Gastrocnemius medialis (tissue), 4 donors: ENCODE measurements around the gene TMC8. TPM values are rescaled to one million over a fixed set of nuclear protein-coding genes. Genes with fewer than 3 reads are reported as not detected.

Experiments
- ATAC-seq, 2 donors: fragments of 150-250 bp; one replicate each; pipeline ENCODE4 v1.9.1; 2016
- DNase-seq, 2 donors: peaks; one replicate each; pipeline ENCODE4 v3.0.0-alpha.2; 2019
- H3K27ac ChIP-seq, 4 donors: fragments of 200-600 bp; sonication (generic); 1 replicate in 1 of 4; 2 replicates in 3 of 4; pipeline ENCODE4 v1.5.1; 2016 to 2018; ENCODE audit warnings: mild to moderate bottlenecking in 2 of 4, moderate library complexity in 1 of 4
- H3K27me3 ChIP-seq, 3 donors: fragments of 200-600 bp; sonication (generic) in 2 of 3; 1 replicate in 1 of 3; 2 replicates in 2 of 3; pipeline versions ENCODE4 v1.5.1 to v1.6.0; 2016 to 2019; ENCODE audit warnings: mild to moderate bottlenecking in 1 of 3, moderate library complexity in 1 of 3
- H3K36me3 ChIP-seq, 2 donors: fragments of 200-600 bp; sonication (generic) in 1 of 2; one replicate each; pipeline ENCODE4 v1.5.1; 2017 to 2018
- H3K4me1 ChIP-seq, 2 donors: fragments of 200-600 bp; sonication (generic) in 1 of 2; one replicate each; pipeline ENCODE4 v1.5.1; 2016 to 2017; ENCODE audit warnings: mild to moderate bottlenecking in 2 of 2
- H3K4me3 ChIP-seq, 4 donors: fragments of 200-600 bp; sonication (generic) in 3 of 4; 1 replicate in 1 of 4; 2 replicates in 3 of 4; pipeline ENCODE4 v1.5.1; 2016 to 2019; ENCODE audit warnings: mild to moderate bottlenecking in 2 of 4
- H3K9me3 ChIP-seq, 3 donors: fragments of 200-600 bp; sonication (generic) in 2 of 3; 1 replicate in 1 of 3; 2 replicates in 2 of 3; pipeline ENCODE4 v1.5.1; 2016 to 2019
- POLR2A ChIP-seq, 2 donors: fragments of 450-650 bp; IDR thresholded peaks; one replicate each; pipeline ENCODE4 v1.6.1; 2017; ENCODE audit warnings: antibody characterized with exemption in 2 of 2, mild to moderate bottlenecking in 2 of 2, moderate library complexity in 2 of 2
- in situ Hi-C, 4 donors: fragments of 200-750 bp; cut with MboI; loops; one replicate each; pipeline versions ENCODE4 v1.15.0 to v1.8.0; 2017; ENCODE audit warnings: low sequenced_read_pairs in 4 of 4
- intact Hi-C: fragments of 100-400 bp; cut with DNase I; formaldehyde crosslinking; loops from one replicate; pipeline ENCODE4 v1.15.1; 2023; ENCODE audit warnings: low total_unique reads
- total RNA-seq, 4 donors: library from RNA; depleted of rRNA; stranded (reverse); fragments of >200 nt; gene quantifications; one replicate each; pipeline versions ENCODE4 v1.1.0 to v1.2.3, GENCODE V29; 2016
- TF ChIP-seq, protein P1 (sequence below), 5 experiments: fragments of 450-650 bp in 3 of 5; fragments of 200-600 bp in 2 of 5; sonication (generic) in 2 of 5; IDR thresholded peaks in 4 of 5; conservative IDR thresholded peaks in 1 of 5; 1 replicate in 4 of 5; 2 replicates in 1 of 5; pipeline ENCODE4 v1.5.1; 2016 to 2019; ENCODE audit warnings: antibody characterized with exemption in 5 of 5, mild to moderate bottlenecking in 3 of 5, moderate library complexity in 3 of 5

Gene TMC8
- total RNA-seq, 4 donors from 2014 or later = 0.18 to 1.6 (median 0.65) TPM; not detected in 1

DNA sequence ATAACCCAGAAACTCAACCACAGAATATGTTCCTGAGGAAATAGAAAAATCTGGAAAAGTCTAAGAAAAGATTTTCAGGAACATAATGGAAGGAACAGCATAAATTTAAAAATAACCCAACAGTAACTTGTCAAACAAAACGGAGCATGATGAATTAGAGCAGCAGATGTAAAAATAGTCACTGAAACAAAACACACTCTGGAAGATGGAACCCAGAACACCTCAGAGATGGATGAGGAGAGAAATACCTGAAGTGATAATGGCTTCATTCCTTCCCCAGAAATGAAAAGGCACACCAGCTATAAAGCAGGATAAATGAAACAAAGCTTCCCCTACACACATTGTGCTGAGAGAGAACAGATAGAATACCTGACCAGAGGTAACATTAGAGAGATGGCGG, 49.9 kb downstream of the TMC8 start:
- Histone ChIP-seq H3K27me3 (no peaks in the 10 kb centered on the region), H3K4me3 (no peak overlapping the region), H3K4me1 (peaks cover 20 to 36% of the 10 kb centered on the region in 2 donors), H3K9me3 (no peaks in the 10 kb centered on the region), H3K36me3 (no peaks in the 10 kb centered on the region), H3K27ac (peak overlapping the region in 1 of 4 donors; percentile 53)
- in situ Hi-C loops = loop anchor here in 1 of 4 donors (10.0 kb wide), 1 partner anchor 66 kb away; no protein-coding TSS in a partner anchor
- intact Hi-C loops = no loop called here
- no peak for ATAC-seq
- no peak for TF ChIP-seq POLR2A (IDR thresholded peaks at IDR 0.05)
- TF ChIP-seq, protein P1, sequence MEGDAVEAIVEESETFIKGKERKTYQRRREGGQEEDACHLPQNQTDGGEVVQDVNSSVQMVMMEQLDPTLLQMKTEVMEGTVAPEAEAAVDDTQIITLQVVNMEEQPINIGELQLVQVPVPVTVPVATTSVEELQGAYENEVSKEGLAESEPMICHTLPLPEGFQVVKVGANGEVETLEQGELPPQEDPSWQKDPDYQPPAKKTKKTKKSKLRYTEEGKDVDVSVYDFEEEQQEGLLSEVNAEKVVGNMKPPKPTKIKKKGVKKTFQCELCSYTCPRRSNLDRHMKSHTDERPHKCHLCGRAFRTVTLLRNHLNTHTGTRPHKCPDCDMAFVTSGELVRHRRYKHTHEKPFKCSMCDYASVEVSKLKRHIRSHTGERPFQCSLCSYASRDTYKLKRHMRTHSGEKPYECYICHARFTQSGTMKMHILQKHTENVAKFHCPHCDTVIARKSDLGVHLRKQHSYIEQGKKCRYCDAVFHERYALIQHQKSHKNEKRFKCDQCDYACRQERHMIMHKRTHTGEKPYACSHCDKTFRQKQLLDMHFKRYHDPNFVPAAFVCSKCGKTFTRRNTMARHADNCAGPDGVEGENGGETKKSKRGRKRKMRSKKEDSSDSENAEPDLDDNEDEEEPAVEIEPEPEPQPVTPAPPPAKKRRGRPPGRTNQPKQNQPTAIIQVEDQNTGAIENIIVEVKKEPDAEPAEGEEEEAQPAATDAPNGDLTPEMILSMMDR (IDR thresholded peaks at IDR 0.05 in 4 of 5, conservative IDR thresholded peaks at IDR 0.05 in 1 of 5) = no peak
- DNase-seq = no peak

DNA sequence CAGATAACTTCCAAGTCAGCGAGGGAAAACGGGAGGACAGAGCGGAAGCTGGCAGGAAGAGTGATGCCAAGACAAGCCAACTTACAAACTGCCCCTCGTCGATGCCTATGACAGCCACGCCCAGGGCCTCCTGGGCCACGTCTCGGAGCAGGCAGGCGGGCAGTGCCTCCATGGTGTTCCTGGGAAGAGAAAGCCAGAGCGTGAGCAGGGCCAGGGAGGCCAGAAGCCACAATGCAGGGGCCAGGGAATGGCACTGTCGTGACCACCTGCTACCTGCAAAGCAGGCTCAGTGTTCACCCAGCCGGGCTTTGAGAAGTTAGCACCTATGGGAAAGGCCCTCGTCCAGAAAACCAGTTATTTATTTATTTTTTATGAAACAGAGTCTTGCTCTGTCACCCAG, 51.9 kb downstream of the TMC8 start:
- intact Hi-C loops (no loop called here), in situ Hi-C loops (loop anchor here in 1 of 4 donors (10.0 kb wide), 1 partner anchor 68 kb away; no protein-coding TSS in a partner anchor)
- H3K9me3 ChIP-seq = no peaks in the 10 kb centered on the region
- TF ChIP-seq POLR2A (IDR thresholded peaks at IDR 0.05) = no peak
- TF ChIP-seq, protein P1 (IDR thresholded peaks at IDR 0.05 in 4 of 5, conservative IDR thresholded peaks at IDR 0.05 in 1 of 5) = no peak
- no peak for DNase-seq
- peaks cover 13 to 20% of the 10 kb centered on the region in 2 donors for H3K4me1 ChIP-seq
- no peak overlapping the region for H3K27ac ChIP-seq
- no peak overlapping the region for H3K4me3 ChIP-seq
- no peaks in the 10 kb centered on the region for H3K36me3 ChIP-seq
- ATAC-seq = no peak
- no peaks in the 10 kb centered on the region for H3K27me3 ChIP-seq

- DNase-seq = no peak
- in situ Hi-C loops = loop anchor here in 1 of 4 donors (10.0 kb wide), 1 partner anchor 69 kb away; no protein-coding TSS in a partner anchor
These were observed 53.3 kb downstream of the TMC8 start for GRCh38 chr17:78183916-78184315.

GRCh38 chr17:78184351-78184750, 53.8 kb downstream of the TMC8 start:
- no peak overlapping the region for H3K27ac ChIP-seq
- peaks cover 21 to 28% of the 10 kb centered on the region in 2 donors for H3K4me1 ChIP-seq
- no peaks in the 10 kb centered on the region for H3K9me3 ChIP-seq
- DNase-seq = no peak
- H3K4me3 ChIP-seq = no peak overlapping the region
- no peak for TF ChIP-seq POLR2A (IDR thresholded peaks at IDR 0.05)
- TF ChIP-seq, protein P1 (IDR thresholded peaks at IDR 0.05 in 4 of 5, conservative IDR thresholded peaks at IDR 0.05 in 1 of 5) = no peak
- no peak for ATAC-seq
- H3K27me3 ChIP-seq = no peaks in the 10 kb centered on the region
- in situ Hi-C loops (loop anchor here in 1 of 4 donors (10.0 kb wide), 1 partner anchor 70 kb away; no protein-coding TSS in a partner anchor), intact Hi-C loops (no loop called here)
- H3K36me3 ChIP-seq = no peaks in the 10 kb centered on the region

More at GRCh38 chr17:78183916-78184315, 53.3 kb downstream of the TMC8 start:
- no peaks in the 10 kb centered on the region for H3K9me3 ChIP-seq
- TF ChIP-seq POLR2A (IDR thresholded peaks at IDR 0.05) = no peak
- TF ChIP-seq, protein P1 (IDR thresholded peaks at IDR 0.05 in 4 of 5, conservative IDR thresholded peaks at IDR 0.05 in 1 of 5) = no peak
- no peaks in the 10 kb centered on the region for H3K27me3 ChIP-seq
- no peak overlapping the region for H3K4me3 ChIP-seq
- H3K4me1 ChIP-seq = peaks cover 21 to 31% of the 10 kb centered on the region in 2 donors
- no peaks in the 10 kb centered on the region for H3K36me3 ChIP-seq
- H3K27ac ChIP-seq = no peak overlapping the region
- no peak for ATAC-seq
- intact Hi-C loops = no loop called here
